Upper lobe of left lung (tissue), 6 donors: ENCODE measurements around the gene TOP1. TPM values are rescaled to one million over a fixed set of nuclear protein-coding genes. Genes with fewer than 3 reads are reported as not detected.

Source experiments
- ATAC-seq, 2 donors: fragments of 200-7000 bp; cut with Tn5 transposase; one replicate each; pipeline ENCODE4 v1.9.1; 2022; ENCODE audit warnings: mild to moderate bottlenecking in 2 of 2, moderate library complexity in 2 of 2; ENCODE audit not compliant: low FRiP score in 2 of 2
- DNase-seq, 2 donors: peaks; one replicate each; pipeline ENCODE4 v3.0.0-alpha.2; 2019 to 2020
- H3K27ac ChIP-seq, 4 donors: fragments of 200-600 bp; sonication (generic); one replicate each; pipeline ENCODE4 v1.5.1; 2016 to 2019
- H3K27me3 ChIP-seq, 4 donors: fragments of 200-600 bp; sonication (generic); one replicate each; pipeline ENCODE4 v1.5.1; 2017 to 2019
- H3K36me3 ChIP-seq, 4 donors: fragments of 200-600 bp; sonication (generic); one replicate each; pipeline ENCODE4 v1.5.1; 2016 to 2019
- H3K4me1 ChIP-seq, 4 donors: fragments of 200-600 bp; sonication (generic); one replicate each; pipeline ENCODE4 v1.5.1; 2018 to 2019
- H3K4me3 ChIP-seq, 4 donors: fragments of 200-600 bp; sonication (generic); one replicate each; pipeline ENCODE4 v1.5.1; 2017 to 2019; ENCODE audit warnings: mild to moderate bottlenecking in 2 of 4, moderate library complexity in 1 of 4
- H3K9me3 ChIP-seq, 4 donors: fragments of 200-600 bp; sonication (generic); one replicate each; pipeline ENCODE4 v1.5.1; 2018 to 2019
- CTCF ChIP-seq, 6 experiments: fragments of 450-650 bp in 4 of 6; fragments of 200-600 bp in 2 of 6; sonication (generic) in 2 of 6; IDR thresholded peaks; one replicate each; pipeline ENCODE4 v1.5.1; 2016 to 2019; ENCODE audit warnings: antibody characterized with exemption in 6 of 6
- EP300 ChIP-seq, 4 donors: sonication (generic); formaldehyde crosslinking; IDR thresholded peaks; one replicate each; pipeline ENCODE4 v1.5.1; 2017; ENCODE audit warnings: antibody characterized with exemption in 4 of 4, control low read depth in 2 of 4
- POLR2A ChIP-seq, 4 donors: fragments of 450-650 bp; IDR thresholded peaks; one replicate each; pipeline ENCODE4 v1.5.1; 2016 to 2017; ENCODE audit warnings: antibody characterized with exemption in 4 of 4, mild to moderate bottlenecking in 2 of 4
- POLR2AphosphoS5 ChIP-seq, 2 donors: sonication (generic); formaldehyde crosslinking; IDR thresholded peaks; one replicate each; pipeline ENCODE4 v1.5.1; 2017; ENCODE audit warnings: antibody characterized with exemption in 2 of 2
- WGBS, 2 donors: methylation state at CpG; one replicate each; pipeline ENCODE4 v1.1.5; 2017 to 2018; 5-methylcytosine and 5-hydroxymethylcytosine counted together
- total RNA-seq, 6 donors: library from RNA; depleted of rRNA in 4 of 6; stranded (reverse); fragments of >200 nt in 4 of 6; gene quantifications; one replicate each; pipeline versions ENCODE4 v1.1.0 to v1.2.1, GENCODE V29; 2016 to 2021
- donor health status: DM: no; HTN: no; CAD: no; lungs with moderate emphysema.
- donor health status: DM: no; HTN: yes; CAD: no; lungs with severe emphysema.

Gene TOP1
- total RNA-seq, 6 donors from 2014 or later: 39.8 to 94.2 (median 49.0) TPM

GRCh38 chr20:41160686-41161085, 132.1 kb downstream of the TOP1 start:
- WGBS, 2 donors: 90 to 93% methylated on average over 2 of the region's 2 CpGs
- Histone ChIP-seq H3K27ac (peak overlapping the region in 2 of 4 donors; percentile 30 to 64), H3K36me3 (peaks cover 24 to 56% (median 44%) of the 10 kb centered on the region in 4 donors), H3K4me1 (peaks cover 26 to 44% (median 35%) of the 10 kb centered on the region in 4 donors), H3K9me3 (no peaks in the 10 kb centered on the region), H3K27me3 (no peaks in the 10 kb centered on the region), H3K4me3 (no peak overlapping the region)
- ATAC-seq: no peak
- DNase-seq: no peak
- TF ChIP-seq POLR2A (IDR thresholded peaks at IDR 0.05) (no peak), EP300 (IDR thresholded peaks at IDR 0.05) (no peak), CTCF (IDR thresholded peaks at IDR 0.05) (no peak), POLR2AphosphoS5 (IDR thresholded peaks at IDR 0.05) (no peak)

GRCh38 chr20:41161886-41162285, 133.3 kb downstream of the TOP1 start:
- peaks cover 14 to 33% (median 23%) of the 10 kb centered on the region in 4 donors for H3K4me1 ChIP-seq

GRCh38 chr20:41162396-41162795, 133.8 kb downstream of the TOP1 start:
- Histone ChIP-seq H3K36me3 (peaks cover 38 to 73% (median 61%) of the 10 kb centered on the region in 4 donors), H3K9me3 (no peaks in the 10 kb centered on the region), H3K27me3 (no peaks in the 10 kb centered on the region), H3K27ac (peak overlapping the region in 2 of 4 donors; percentile 20 to 40), H3K4me1 (peaks cover 10 to 28% (median 19%) of the 10 kb centered on the region in 4 donors), H3K4me3 (no peak overlapping the region)
- no peak for TF ChIP-seq POLR2AphosphoS5 (IDR thresholded peaks at IDR 0.05)
- TF ChIP-seq CTCF (IDR thresholded peaks at IDR 0.05): no peak
- no peak for TF ChIP-seq EP300 (IDR thresholded peaks at IDR 0.05)
- TF ChIP-seq POLR2A (IDR thresholded peaks at IDR 0.05): no peak
- DNase-seq (no peak), ATAC-seq (no peak)
- 94 to 100% methylated on average over 4 to 11 of the region's 11 CpGs for WGBS, 2 donors

More at GRCh38 chr20:41161886-41162285, 133.3 kb downstream of the TOP1 start:
- Histone ChIP-seq H3K27me3 (no peaks in the 10 kb centered on the region), H3K9me3 (no peaks in the 10 kb centered on the region), H3K36me3 (peaks cover 36 to 68% (median 56%) of the 10 kb centered on the region in 4 donors), H3K27ac (peak overlapping the region in 2 of 4 donors; percentile 24 to 40), H3K4me3 (no peak overlapping the region)
- WGBS, 2 donors: 36 to 46% methylated on average over 1 of the region's 1 CpG
- ATAC-seq: no peak
- no peak for DNase-seq
- TF ChIP-seq POLR2A (IDR thresholded peaks at IDR 0.05): no peak
- TF ChIP-seq EP300 (IDR thresholded peaks at IDR 0.05): no peak
- no peak for TF ChIP-seq CTCF (IDR thresholded peaks at IDR 0.05)
- TF ChIP-seq POLR2AphosphoS5 (IDR thresholded peaks at IDR 0.05): no peak

GRCh38 chr20:41163821-41164220, 135.2 kb downstream of the TOP1 start:
- DNase-seq: no peak
- H3K4me1 ChIP-seq: peaks cover 0 to 18% (median 6%) of the 10 kb centered on the region in 4 donors
- H3K27ac ChIP-seq: no peak overlapping the region
- no peaks in the 10 kb centered on the region for H3K27me3 ChIP-seq
- TF ChIP-seq POLR2A (IDR thresholded peaks at IDR 0.05) (no peak), CTCF (IDR thresholded peaks at IDR 0.05) (no peak), EP300 (IDR thresholded peaks at IDR 0.05) (no peak), POLR2AphosphoS5 (IDR thresholded peaks at IDR 0.05) (no peak)
- ATAC-seq: no peak
- 95 to 100% methylated on average over 5 to 11 of the region's 11 CpGs for WGBS, 2 donors
- H3K9me3 ChIP-seq: no peaks in the 10 kb centered on the region
- no peak overlapping the region for H3K4me3 ChIP-seq
- peaks cover 41 to 87% (median 75%) of the 10 kb centered on the region in 4 donors for H3K36me3 ChIP-seq
